HG02852 (cell line): ENCODE results near the gene EML4.
"Not testable (repeated sequence)": the region's sequence is repeated elsewhere in the genome, so short reads cannot be mapped to it uniquely, and the experiment has no call there.

Source experiments
- ATAC-seq: cut with Tn5 transposase; IDR thresholded peaks from one replicate; pipeline ENCODE4 v1.9.1; 2021; ENCODE audit warnings: mild to moderate bottlenecking, moderate library complexity; ENCODE audit not compliant: unreplicated experiment

EML4 gene

DNA sequence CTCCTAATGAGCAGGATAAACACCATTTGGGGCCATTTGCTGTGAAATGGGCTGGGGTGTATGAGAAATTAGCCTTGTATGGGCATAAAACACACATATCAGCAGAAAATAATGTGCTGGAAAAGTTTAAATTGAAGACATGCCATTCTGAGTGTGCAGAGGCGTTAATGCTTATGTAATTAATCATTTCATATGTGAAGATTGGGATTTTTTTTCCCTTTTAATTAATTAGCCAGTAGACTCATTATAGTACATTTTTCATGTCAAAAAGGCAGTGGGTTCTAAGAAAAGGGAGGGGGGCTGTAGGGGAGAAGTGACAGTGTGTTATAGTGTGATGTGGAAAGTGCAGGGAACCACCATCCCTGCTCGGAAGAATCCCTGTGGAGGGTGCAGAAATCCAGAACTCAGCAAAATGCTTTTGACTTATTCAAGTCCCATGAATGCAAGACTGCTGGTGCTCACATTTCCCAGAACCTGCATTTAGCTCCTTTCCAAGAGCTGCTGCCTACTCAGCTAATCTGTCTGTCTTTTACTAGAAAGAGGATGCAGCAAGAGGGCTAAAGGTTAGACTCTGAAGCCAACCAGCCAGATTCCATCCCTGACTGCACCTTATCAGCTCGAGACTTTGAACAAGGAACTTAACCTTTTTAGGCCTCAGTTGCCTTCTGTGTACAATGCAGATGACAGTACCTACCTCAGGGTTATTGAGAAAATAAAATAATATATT lies 203.5 kb downstream of the EML4 start:
- no peak for ATAC-seq

GRCh38 chr2:42376758-42377157 lies 207.6 kb downstream of the EML4 start:
- no peak for ATAC-seq

DNA sequence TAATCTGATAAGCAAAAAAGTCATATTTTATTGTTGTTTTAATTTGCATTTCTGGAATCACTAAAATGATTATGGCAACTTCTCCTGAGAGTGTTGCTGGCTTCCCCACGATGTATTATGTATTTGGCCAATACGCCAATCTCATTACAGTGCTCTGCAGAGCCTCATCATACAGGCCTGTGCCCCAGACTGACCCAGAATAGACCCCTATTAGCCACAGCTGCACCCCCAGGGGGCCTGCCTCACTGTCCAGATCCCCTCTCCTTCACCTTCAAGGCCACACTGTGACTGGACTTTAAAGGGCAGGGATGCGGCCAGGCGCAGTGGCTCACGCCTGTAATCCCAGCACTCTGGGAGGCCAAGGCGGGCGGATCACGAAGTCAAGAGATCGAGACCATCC lies 209.3 kb downstream of the EML4 start:
- no peak for ATAC-seq

DNA sequence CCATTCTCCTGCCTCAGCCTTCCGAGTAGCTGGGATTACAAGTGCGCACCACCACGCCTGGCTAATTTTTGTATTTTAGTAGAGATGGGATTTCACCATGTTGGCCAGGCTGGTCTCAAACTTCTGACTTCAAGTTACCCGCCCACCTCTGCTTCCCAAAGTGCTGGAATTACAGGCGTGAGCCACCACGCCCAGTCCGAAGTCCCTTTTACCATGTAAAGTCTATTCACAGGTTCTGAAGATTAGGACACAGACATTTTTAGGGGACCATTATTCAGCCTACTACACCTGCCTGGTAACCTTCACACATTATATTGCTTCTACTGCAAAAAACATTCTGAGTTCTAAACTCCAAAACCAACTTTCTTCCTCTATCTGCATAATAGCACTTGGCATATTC lies 210.9 kb downstream of the EML4 start:
- not testable (repeated sequence) for ATAC-seq

- no peak for ATAC-seq
Observed at GRCh38 chr2:42382144-42382543, 213.0 kb downstream of the EML4 start.
